ENCODE data around the gene TLL1.

- TF ChIP-seq CTCF (conservative IDR thresholded peaks at IDR 0.05; ENCODE audit: low read length), result no peak
- TF ChIP-seq EZH2phosphoT487 (IDR thresholded peaks at IDR 0.05; ENCODE audit: borderline replicate concordance, low read depth, low read length), result no peak
These were observed 144.8 kb downstream of the TLL1 start for GRCh38 chr4:166017804-166018203.
